ENCODE data around the gene CNGB1.
"Not testable (repeated sequence)": the region's sequence is repeated elsewhere in the genome, so short reads cannot be mapped to it uniquely, and the experiment has no call there.

The CNGB1 gene

DNA sequence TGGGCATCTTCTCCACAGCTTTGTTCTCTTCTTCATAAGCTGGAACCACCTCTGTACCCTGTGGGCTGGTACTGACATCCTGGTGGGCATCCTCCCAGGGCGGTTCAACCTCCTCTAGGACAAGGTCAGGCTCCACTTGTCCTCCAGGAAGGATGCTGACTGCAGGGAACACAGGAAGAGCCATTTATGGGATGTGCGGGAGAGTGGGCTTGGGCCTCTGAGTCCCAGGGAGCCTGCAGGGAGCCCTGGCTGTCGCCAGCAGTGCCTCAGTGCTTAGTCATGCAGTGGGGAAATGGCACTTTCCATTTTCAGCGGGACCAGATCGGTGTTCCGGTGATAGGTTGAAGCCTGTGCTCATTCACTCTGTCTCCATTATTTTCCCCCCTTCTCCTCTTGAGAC, 20.5 kb downstream of the CNGB1 start:
- DNase-seq = no peak

DNA sequence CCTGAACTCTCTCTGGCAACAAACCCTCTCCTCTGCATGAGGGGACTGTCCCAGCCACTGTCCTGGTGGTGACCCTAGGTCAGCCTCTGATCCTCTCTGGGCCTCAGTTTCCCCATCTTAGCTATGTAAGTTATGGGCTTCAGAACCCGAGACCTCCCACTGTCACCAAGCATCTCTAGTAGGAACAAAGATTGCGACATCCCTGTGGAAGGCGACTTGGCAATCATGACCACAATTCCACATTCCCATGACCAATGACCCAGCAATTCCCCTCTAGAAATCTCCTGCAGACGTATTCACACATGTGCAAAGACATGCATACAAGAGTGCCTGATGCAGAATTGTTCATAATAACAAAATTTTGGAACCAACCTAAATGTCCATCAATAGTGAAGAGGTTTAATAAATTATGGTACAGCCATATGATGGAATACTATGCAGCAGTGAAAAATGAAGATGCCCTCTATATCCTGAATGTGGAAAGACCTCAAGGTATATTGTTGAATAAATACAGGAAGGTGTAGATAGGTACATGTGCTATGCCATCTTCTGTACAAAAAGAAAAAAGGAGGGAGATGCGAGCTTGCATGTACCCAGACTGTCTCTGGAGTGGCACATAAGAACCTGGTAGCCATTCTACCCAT, 21.2 kb downstream of the CNGB1 start:
- no peak for DNase-seq

DNA sequence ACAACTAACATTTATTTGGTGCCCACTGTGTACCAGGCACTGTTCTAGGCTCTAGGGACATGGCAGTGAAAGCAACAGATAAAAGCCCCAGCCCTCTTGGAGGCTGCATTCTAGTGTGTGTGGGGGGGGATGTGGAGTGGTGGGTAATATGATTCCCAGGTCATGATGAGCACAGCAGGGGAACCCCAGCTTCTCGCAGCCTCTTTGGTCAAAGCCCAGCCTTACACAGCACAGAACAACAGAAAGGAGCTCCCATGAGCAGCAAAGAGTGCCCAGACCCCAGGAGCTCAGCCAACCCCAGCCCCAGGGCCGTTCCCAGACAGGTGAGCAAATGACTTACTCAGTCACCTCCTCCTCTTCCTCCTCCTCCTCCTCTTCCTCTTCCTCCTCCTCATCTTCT, 21.9 kb downstream of the CNGB1 start:
- DNase-seq = no peak

- DNase-seq = no peak
Observed at GRCh38 chr16:57948027-57948426, 22.9 kb downstream of the CNGB1 start.

GRCh38 chr16:57947261-57947660, 23.7 kb downstream of the CNGB1 start:
- no peak for DNase-seq

- DNase-seq = no peak
Observed at GRCh38 chr16:57946181-57946801, 24.6 kb downstream of the CNGB1 start.

- no peak for DNase-seq
Observed at GRCh38 chr16:57945740-57946138, 25.2 kb downstream of the CNGB1 start.

DNA sequence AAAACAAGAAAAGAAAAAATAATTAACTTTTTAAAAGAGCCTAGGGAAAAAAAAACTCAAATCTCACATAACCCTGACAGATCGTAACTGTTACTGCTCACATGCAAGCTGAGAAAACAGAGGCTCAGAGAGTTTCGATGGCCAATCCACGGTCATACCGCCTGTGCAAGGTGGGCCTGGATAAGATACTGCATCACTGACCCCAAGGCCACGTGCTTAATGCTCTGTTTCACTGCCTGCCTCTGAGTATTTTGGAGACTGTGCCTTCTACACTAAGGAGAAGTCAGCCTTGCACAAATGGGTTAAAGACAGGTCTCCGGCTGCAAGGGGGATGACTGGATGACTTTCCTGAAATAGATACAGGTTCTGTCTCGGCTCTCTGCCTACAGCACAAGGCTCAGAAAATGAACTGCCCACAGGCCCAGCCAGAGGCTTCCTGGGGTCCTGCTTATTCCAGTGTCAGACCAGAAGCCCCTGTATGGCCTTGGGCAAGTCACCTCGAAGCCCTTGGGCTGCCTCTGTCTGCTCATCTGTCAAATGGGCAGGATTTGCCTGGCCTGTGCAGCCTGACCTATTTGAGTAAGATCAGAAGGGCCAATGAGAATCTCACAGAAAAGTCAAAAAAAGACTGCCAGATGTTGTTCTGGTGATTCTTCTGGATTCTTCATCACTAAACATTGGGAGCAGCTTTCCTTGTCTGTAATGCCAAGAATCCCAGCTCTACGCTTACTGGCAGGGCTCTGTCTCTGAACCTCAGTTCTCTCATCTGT, 25.8 kb downstream of the CNGB1 start:
- DNase-seq = no peak

GRCh38 chr16:57943381-57943780, 27.5 kb downstream of the CNGB1 start:
- not testable (repeated sequence) for DNase-seq

DNA sequence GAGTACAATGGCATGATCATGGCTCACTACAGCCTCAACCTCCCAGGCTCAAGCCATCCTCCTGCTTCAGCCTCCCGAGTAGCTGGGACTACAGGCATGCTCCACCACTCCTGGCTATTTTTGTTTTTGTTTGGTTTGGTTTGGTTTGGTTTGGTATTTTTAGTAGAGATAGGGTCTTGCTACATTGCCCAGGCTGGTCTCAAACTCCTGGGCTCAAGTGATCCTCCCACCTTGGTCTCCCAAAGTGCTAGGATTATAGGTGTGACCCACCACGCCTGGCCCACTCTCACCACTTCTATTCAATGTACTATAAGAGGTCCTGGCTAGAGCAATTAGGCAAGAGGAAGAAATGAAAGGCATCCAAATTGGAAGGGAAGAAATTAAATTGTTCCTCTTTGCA, 29.0 kb downstream of the CNGB1 start:
- DNase-seq = not testable (repeated sequence)

GRCh38 chr16:57941016-57941664, 29.8 kb downstream of the CNGB1 start:
- peak; percentile 64 for DNase-seq

DNA sequence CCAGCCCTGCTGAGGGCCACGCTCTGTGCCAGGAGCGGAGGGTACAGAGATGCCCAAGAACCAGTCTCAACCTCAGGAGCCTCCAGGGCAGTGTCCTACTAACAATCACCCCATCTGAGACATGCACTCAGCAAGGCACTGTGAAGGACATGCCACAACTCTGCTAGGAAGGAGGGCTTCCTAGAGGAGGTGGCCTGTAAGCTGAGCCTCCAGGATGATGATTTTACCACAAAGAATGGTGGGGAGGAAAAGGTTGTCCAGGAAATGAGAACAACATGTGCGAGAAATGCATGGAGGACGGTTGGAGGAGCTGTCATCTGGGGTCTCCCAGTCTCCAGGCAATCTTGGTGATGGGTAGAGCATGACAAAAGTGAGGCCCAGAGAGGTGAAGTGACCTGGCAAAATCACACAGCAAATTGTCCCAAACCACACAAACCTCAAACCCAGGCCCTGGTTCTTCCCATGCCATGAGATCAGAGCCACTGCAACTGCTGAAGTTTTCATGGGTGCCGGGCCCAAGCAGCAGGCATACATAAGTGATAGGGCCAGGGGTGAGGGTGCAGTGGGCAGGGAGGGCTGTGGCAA, 30.5 kb downstream of the CNGB1 start:
- DNase-seq = no peak

DNA sequence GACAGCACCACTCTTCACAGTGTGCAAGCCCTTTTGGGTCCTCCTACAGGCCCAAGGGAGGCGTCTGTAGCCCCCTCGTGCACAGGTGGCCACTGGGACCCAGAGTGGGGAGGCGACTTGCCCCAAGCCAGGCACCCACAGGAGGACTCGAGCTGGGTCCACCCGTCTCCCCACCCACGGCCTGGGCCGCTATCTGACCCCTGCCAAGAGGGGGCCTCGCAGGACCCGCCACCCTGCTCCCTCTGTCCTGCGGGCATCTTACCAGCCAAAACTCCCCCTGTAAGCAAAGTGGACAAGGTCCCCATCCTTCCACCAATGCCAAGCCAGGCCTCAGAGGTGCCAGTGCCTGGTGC, 31.1 kb downstream of the CNGB1 start:
- DNase-seq = no peak

DNA sequence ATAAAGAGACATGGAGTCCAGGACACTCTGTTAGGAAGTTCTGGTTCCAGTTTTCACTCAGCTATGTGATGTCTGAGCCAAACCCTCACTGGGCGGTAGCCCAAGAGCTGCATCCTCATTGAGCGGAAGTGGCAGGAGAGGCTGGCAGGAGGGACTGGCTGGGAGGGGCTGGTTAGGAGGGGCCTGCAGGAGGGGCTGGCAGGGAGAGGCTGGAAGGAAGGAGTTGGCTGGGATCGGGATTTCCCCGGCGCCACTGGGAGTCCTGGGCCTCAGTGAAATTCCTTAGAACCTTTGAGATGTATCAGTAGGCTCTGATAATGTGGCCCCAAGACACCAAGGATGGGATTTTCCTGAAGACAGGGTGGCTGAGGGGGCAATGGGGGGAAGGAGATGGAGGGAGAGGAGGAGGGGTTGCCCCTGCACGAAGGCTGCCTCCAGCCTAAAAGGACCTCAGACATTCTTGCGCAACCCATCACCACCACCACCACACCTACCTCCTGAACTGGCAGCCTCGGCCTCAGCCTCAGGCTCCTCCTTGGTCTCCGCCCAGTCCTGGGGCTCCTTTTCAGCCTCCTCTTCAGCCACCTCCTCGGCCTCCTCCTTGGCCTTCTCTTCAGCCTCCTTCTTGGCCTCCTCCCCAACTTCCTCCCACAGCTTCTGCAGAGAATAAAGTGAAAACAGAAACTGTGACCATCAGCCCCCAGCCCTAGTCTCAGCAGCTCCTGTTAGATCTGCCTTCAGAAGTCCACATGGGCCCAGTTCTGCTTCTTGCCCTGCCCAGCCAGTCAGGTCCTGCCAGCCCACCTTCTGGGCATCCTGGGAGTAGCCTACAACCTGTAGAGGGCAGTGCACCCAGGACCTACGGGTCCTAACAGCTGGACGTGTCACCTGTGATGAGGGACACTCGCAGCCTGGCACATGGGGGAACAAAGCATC, 31.7 kb downstream of the CNGB1 start:
- DNase-seq = peak; percentile 20

DNA sequence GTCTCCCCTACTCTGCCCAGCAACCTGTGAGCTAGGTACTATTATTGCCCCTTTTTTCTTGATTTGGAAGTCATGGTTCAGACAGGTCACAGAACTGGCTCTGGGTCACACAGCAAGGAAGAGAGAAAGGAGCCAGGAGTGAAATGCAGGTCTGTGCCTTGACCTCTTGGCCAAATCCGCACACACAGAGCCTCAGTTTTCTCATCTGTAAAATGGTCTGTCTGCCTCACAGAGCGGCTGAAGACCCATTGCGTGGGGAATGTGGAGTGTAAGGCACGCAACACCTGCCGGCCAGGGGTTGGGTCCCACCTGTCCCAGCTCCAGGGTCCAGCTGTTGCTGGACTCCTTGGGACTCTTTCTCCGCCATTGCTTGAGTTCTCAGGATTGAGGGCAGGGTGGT, 32.4 kb downstream of the CNGB1 start:
- no peak for DNase-seq

GRCh38 chr16:57937861-57938260, 33.1 kb downstream of the CNGB1 start:
- DNase-seq = no peak

- no peak for DNase-seq
Observed at GRCh38 chr16:57935904-57936303, 35.0 kb downstream of the CNGB1 start.

GRCh38 chr16:57930533-57930932, 40.4 kb downstream of the CNGB1 start:
- no peak for DNase-seq

DNA sequence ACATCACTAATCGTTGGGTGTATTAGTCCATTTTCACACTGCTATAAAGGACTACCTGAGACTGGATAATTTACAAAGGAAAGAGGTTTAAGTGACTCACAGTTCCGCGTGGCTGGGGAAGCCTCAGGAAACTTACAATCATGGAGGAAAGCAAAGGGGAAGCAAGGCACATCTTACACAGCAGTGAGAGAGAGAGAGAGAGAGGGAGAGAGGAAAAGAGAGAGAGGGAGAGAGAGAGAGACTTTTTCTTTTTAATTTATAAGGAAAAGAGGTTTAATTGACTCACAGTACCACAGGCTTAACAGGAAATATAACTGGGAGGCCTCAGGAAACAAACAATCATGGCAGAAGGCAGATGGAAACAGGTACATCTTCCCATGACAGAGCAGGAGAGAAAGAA, 41.7 kb downstream of the CNGB1 start:
- no peak for DNase-seq

GRCh38 chr16:57926041-57926440, 44.9 kb downstream of the CNGB1 start:
- no peak for DNase-seq

- no peak for DNase-seq
Observed at GRCh38 chr16:57925310-57925709, 45.6 kb downstream of the CNGB1 start.

- peak; percentile 36 for DNase-seq
Observed at GRCh38 chr16:57924514-57924913, 46.4 kb downstream of the CNGB1 start.

Measured in hematopoietic multipotent progenitor cell treated with erythropoietin and hydrocortisone succinate and interleukin-3 and kit ligand, for 6 days (in vitro differentiated cells).